Measurements from ENCODE around the gene SNTG2.

The SNTG2 gene

GRCh38 chr2:1246239-1246638, 295.6 kb downstream of the SNTG2 start:
- TF ChIP-seq TAF1 (IDR thresholded peaks at IDR 0.05; ENCODE audit: borderline replicate concordance, low read depth, low read length) (no peak), POLR2A (IDR thresholded peaks at IDR 0.05; ENCODE audit: low read depth, low read length) (no peak), POLR2AphosphoS5 (IDR thresholded peaks at IDR 0.05; ENCODE audit: low read depth, low read length) (no peak)
- DNase-seq (ENCODE audit: insufficient read length) (no peak), FAIRE-seq (no peak)

- FAIRE-seq (no peak), DNase-seq (ENCODE audit: insufficient read length) (no peak)
- no peak for TF ChIP-seq TAF1 (IDR thresholded peaks at IDR 0.05; ENCODE audit: borderline replicate concordance, low read depth, low read length)
- TF ChIP-seq POLR2A (IDR thresholded peaks at IDR 0.05; ENCODE audit: low read depth, low read length), result no peak
Observed at GRCh38 chr2:1246991-1247390, 296.3 kb downstream of the SNTG2 start.

GRCh38 chr2:1248187-1248586, 297.5 kb downstream of the SNTG2 start:
- TF ChIP-seq POLR2AphosphoS5 (IDR thresholded peaks at IDR 0.05; ENCODE audit: low read depth, low read length), result no peak
- no peak for TF ChIP-seq TAF1 (IDR thresholded peaks at IDR 0.05; ENCODE audit: borderline replicate concordance, low read depth, low read length)
- no peak for TF ChIP-seq POLR2A (IDR thresholded peaks at IDR 0.05; ENCODE audit: low read depth, low read length)
- FAIRE-seq (no peak), DNase-seq (ENCODE audit: insufficient read length) (no peak)

GRCh38 chr2:1249897-1250687, 299.4 kb downstream of the SNTG2 start:
- DNase-seq (ENCODE audit: insufficient read length) (no peak), FAIRE-seq (no peak)
- no peak for TF ChIP-seq TAF1 (IDR thresholded peaks at IDR 0.05; ENCODE audit: borderline replicate concordance, low read depth, low read length)
- no peak for TF ChIP-seq POLR2A (IDR thresholded peaks at IDR 0.05; ENCODE audit: low read depth, low read length)
- TF ChIP-seq POLR2AphosphoS5 (IDR thresholded peaks at IDR 0.05; ENCODE audit: low read depth, low read length), result no peak

GRCh38 chr2:1251520-1251919, 300.9 kb downstream of the SNTG2 start:
- DNase-seq (ENCODE audit: insufficient read length) (no peak), FAIRE-seq (no peak)
- no peak for TF ChIP-seq TAF1 (IDR thresholded peaks at IDR 0.05; ENCODE audit: borderline replicate concordance, low read depth, low read length)
- TF ChIP-seq POLR2A (IDR thresholded peaks at IDR 0.05; ENCODE audit: low read depth, low read length), result no peak
- TF ChIP-seq POLR2AphosphoS5 (IDR thresholded peaks at IDR 0.05; ENCODE audit: low read depth, low read length), result no peak

- DNase-seq (ENCODE audit: insufficient read length), result no peak
- TF ChIP-seq POLR2A (IDR thresholded peaks at IDR 0.05; ENCODE audit: low read depth, low read length), result no peak
- no peak for TF ChIP-seq POLR2AphosphoS5 (IDR thresholded peaks at IDR 0.05; ENCODE audit: low read depth, low read length)
- no peak for TF ChIP-seq TAF1 (IDR thresholded peaks at IDR 0.05; ENCODE audit: borderline replicate concordance, low read depth, low read length)
- no peak for FAIRE-seq
Observed at GRCh38 chr2:1253629-1254028, 303.0 kb downstream of the SNTG2 start.

- DNase-seq (ENCODE audit: insufficient read length) (no peak), FAIRE-seq (no peak)
- TF ChIP-seq POLR2AphosphoS5 (IDR thresholded peaks at IDR 0.05; ENCODE audit: low read depth, low read length) (no peak), TAF1 (IDR thresholded peaks at IDR 0.05; ENCODE audit: borderline replicate concordance, low read depth, low read length) (no peak), POLR2A (IDR thresholded peaks at IDR 0.05; ENCODE audit: low read depth, low read length) (no peak)
Observed at GRCh38 chr2:1254662-1255343, 304.2 kb downstream of the SNTG2 start.

GRCh38 chr2:1256632-1257324, 306.1 kb downstream of the SNTG2 start:
- TF ChIP-seq POLR2AphosphoS5 (IDR thresholded peaks at IDR 0.05; ENCODE audit: low read depth, low read length) (no peak), TAF1 (IDR thresholded peaks at IDR 0.05; ENCODE audit: borderline replicate concordance, low read depth, low read length) (no peak)
- DNase-seq (ENCODE audit: insufficient read length) (no peak), FAIRE-seq (no peak)

- no peak for TF ChIP-seq POLR2A (IDR thresholded peaks at IDR 0.05; ENCODE audit: low read depth, low read length)
- TF ChIP-seq POLR2AphosphoS5 (IDR thresholded peaks at IDR 0.05; ENCODE audit: low read depth, low read length), result no peak
- no peak for TF ChIP-seq TAF1 (IDR thresholded peaks at IDR 0.05; ENCODE audit: borderline replicate concordance, low read depth, low read length)
- no peak for FAIRE-seq
- no peak for DNase-seq (ENCODE audit: insufficient read length)
Observed at GRCh38 chr2:1257334-1257733, 306.7 kb downstream of the SNTG2 start.

- no peak for FAIRE-seq
- DNase-seq (ENCODE audit: insufficient read length), result no peak
- TF ChIP-seq POLR2A (IDR thresholded peaks at IDR 0.05; ENCODE audit: low read depth, low read length) (no peak), TAF1 (IDR thresholded peaks at IDR 0.05; ENCODE audit: borderline replicate concordance, low read depth, low read length) (no peak), POLR2AphosphoS5 (IDR thresholded peaks at IDR 0.05; ENCODE audit: low read depth, low read length) (no peak)
Observed at GRCh38 chr2:1259746-1260145, 309.1 kb downstream of the SNTG2 start.

GRCh38 chr2:1262609-1263008, 312.0 kb downstream of the SNTG2 start:
- DNase-seq (ENCODE audit: insufficient read length) (no peak), FAIRE-seq (no peak)
- no peak for TF ChIP-seq TAF1 (IDR thresholded peaks at IDR 0.05; ENCODE audit: borderline replicate concordance, low read depth, low read length)

- no peak for FAIRE-seq
- DNase-seq (ENCODE audit: insufficient read length), result no peak
- TF ChIP-seq POLR2A (IDR thresholded peaks at IDR 0.05; ENCODE audit: low read depth, low read length), result no peak
- TF ChIP-seq POLR2AphosphoS5 (IDR thresholded peaks at IDR 0.05; ENCODE audit: low read depth, low read length), result no peak
- no peak for TF ChIP-seq TAF1 (IDR thresholded peaks at IDR 0.05; ENCODE audit: borderline replicate concordance, low read depth, low read length)
Observed at GRCh38 chr2:1265454-1265853, 314.8 kb downstream of the SNTG2 start.
